H1 (cell line): ENCODE results near the gene ZMAT5.

ENCODE experiments used
- CHD1 ChIP-seq: IDR thresholded peaks from 2 replicates; pipeline ENCODE4 v1.6.1; 2012; ENCODE audit warnings: low read depth, low read length, improper control_type of control experiment
- POLR2A ChIP-seq, 2 experiments: IDR thresholded peaks; 1 replicate in 1 of 2; 2 replicates in 1 of 2; pipeline ENCODE4 v1.6.1; 2011; ENCODE audit warnings: low read depth in 2 of 2, low read length in 2 of 2, mild to moderate bottlenecking in 2 of 2; ENCODE audit errors: control extremely low read depth in 1 of 2
- POLR2AphosphoS5 ChIP-seq: IDR thresholded peaks from 2 replicates; pipeline ENCODE4 v1.6.1; 2011; ENCODE audit warnings: low read depth, low read length
- TAF1 ChIP-seq: IDR thresholded peaks from 2 replicates; pipeline ENCODE4 v1.6.1; 2011; ENCODE audit warnings: mild to moderate bottlenecking, low read depth, low read length
- ZNF274 ChIP-seq: IDR thresholded peaks from 2 replicates; pipeline ENCODE4 v1.7.0; 2012; ENCODE audit warnings: low read length, borderline replicate concordance; ENCODE audit errors: extremely low read depth
- TF ChIP-seq, protein P1 (sequence below), 3 experiments: IDR thresholded peaks; 1 replicate in 2 of 3; 2 replicates in 1 of 3; pipeline versions ENCODE4 v1.5.1 to v1.6.1; 2011; ENCODE audit warnings: low read length in 3 of 3, mild to moderate bottlenecking in 3 of 3, inconsistent platforms in 2 of 3, low read depth in 1 of 3, moderate library complexity in 1 of 3; ENCODE audit not compliant: insufficient read depth in 1 of 3; ENCODE audit errors: control extremely low read depth in 1 of 3

DNA sequence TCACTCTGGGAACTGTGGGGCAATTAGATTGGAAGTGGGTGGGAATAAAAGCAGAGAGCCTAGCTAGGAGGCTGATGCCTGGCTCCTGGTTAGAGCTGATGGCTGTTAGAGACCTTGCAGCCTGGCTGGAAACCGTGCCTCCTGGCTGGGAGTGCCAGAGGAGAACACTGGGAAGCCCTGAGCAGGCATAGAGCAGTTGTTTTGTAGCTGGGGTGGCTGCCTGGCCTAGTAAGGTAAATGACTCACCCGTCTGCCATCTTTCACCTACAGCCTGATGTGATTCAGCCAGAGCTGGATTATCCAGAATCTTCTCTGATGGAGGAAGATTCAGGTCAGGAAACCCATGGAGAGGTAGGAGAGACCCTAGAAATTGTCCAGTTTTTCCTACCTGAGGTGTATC lies 6.4 kb upstream of the ZMAT5 start:
- TF ChIP-seq, protein P1, sequence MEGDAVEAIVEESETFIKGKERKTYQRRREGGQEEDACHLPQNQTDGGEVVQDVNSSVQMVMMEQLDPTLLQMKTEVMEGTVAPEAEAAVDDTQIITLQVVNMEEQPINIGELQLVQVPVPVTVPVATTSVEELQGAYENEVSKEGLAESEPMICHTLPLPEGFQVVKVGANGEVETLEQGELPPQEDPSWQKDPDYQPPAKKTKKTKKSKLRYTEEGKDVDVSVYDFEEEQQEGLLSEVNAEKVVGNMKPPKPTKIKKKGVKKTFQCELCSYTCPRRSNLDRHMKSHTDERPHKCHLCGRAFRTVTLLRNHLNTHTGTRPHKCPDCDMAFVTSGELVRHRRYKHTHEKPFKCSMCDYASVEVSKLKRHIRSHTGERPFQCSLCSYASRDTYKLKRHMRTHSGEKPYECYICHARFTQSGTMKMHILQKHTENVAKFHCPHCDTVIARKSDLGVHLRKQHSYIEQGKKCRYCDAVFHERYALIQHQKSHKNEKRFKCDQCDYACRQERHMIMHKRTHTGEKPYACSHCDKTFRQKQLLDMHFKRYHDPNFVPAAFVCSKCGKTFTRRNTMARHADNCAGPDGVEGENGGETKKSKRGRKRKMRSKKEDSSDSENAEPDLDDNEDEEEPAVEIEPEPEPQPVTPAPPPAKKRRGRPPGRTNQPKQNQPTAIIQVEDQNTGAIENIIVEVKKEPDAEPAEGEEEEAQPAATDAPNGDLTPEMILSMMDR (IDR thresholded peaks at IDR 0.05; ENCODE audit: control extremely low read depth in 1 of 3, insufficient read depth in 1 of 3, low read depth in 1 of 3, low read length in 3 of 3), result no peak
- no peak for TF ChIP-seq ZNF274
- TF ChIP-seq POLR2AphosphoS5, result peak; percentile 71; the same call in 1 of the 2 replicates
- TF ChIP-seq CHD1, result no peak
- TF ChIP-seq POLR2A (IDR thresholded peaks at IDR 0.05; ENCODE audit: control extremely low read depth in 1 of 2, low read depth in 2 of 2, low read length in 2 of 2), result no peak
- no peak for TF ChIP-seq TAF1
